Liver (tissue), 9 donors: ENCODE data around the gene RESP18. TPM values are rescaled to one million over a fixed set of nuclear protein-coding genes. Genes with fewer than 3 reads are reported as not detected.

ENCODE experiments used
- DNase-seq: peaks from one replicate; pipeline ENCODE4 v3.0.0-alpha.2; 2017; ENCODE audit warnings: low spot score
- H3K27ac ChIP-seq, 2 donors: one replicate each; pipeline ENCODE4 v1.7.0; 2013; ENCODE audit warnings: inconsistent platforms in 2 of 2, low read length in 2 of 2, control low read depth in 1 of 2, low read depth in 1 of 2, mild to moderate bottlenecking in 1 of 2
- H3K27me3 ChIP-seq, 4 donors: one replicate each; pipeline versions ENCODE4 v1.6.1 to v1.7.0; 2013; ENCODE audit warnings: low read length in 3 of 4, inconsistent platforms in 1 of 4, mild to moderate bottlenecking in 1 of 4, moderate library complexity in 1 of 4; ENCODE audit not compliant: control insufficient read depth in 4 of 4, insufficient read depth in 4 of 4
- H3K36me3 ChIP-seq, 4 donors: one replicate each; pipeline versions ENCODE4 v1.6.1 to v1.7.0; 2013; ENCODE audit warnings: low read length in 3 of 4, mild to moderate bottlenecking in 3 of 4, low read depth in 1 of 4, moderate library complexity in 1 of 4; ENCODE audit not compliant: control insufficient read depth in 4 of 4, insufficient read depth in 3 of 4
- H3K4me1 ChIP-seq, 4 donors: one replicate each; pipeline versions ENCODE4 v1.6.1 to v1.7.0; 2013; ENCODE audit warnings: low read length in 3 of 4, mild to moderate bottlenecking in 3 of 4, moderate library complexity in 1 of 4; ENCODE audit not compliant: control insufficient read depth in 4 of 4, insufficient read depth in 4 of 4
- H3K4me3 ChIP-seq, 3 donors: one replicate each; pipeline versions ENCODE4 v1.6.1 to v1.7.0; 2013; ENCODE audit warnings: low read length in 3 of 3, control low read depth in 1 of 3, low read depth in 1 of 3, mild to moderate bottlenecking in 1 of 3
- H3K9ac ChIP-seq, 2 donors: one replicate each; pipeline ENCODE4 v1.7.0; 2013; ENCODE audit warnings: low read length in 2 of 2, mild to moderate bottlenecking in 2 of 2, moderate library complexity in 2 of 2, control low read depth in 1 of 2, low read depth in 1 of 2
- H3K9me3 ChIP-seq, 4 donors: one replicate each; pipeline versions ENCODE4 v1.6.1 to v1.7.0; 2013; ENCODE audit warnings: low read length in 3 of 4; ENCODE audit not compliant: control insufficient read depth in 4 of 4
- CTCF ChIP-seq: fragments of 150-350 bp; IDR thresholded peaks from 2 replicates; pipeline ENCODE4 v1.5.1; 2017; ENCODE audit warnings: improper control_type of control experiment, low read depth, low read length; ENCODE audit not compliant: missing input control
- EGR1 ChIP-seq, 2 donors: IDR thresholded peaks; 2 replicates each; pipeline ENCODE4 v1.6.1; 2016 to 2018; ENCODE audit warnings: antibody characterized with exemption in 2 of 2, low read depth in 2 of 2
- FOXA1 ChIP-seq: IDR thresholded peaks from 2 replicates; pipeline ENCODE4 v1.6.1; 2016; ENCODE audit warnings: antibody characterized with exemption
- HNF4A ChIP-seq, 2 donors: conservative IDR thresholded peaks; 2 replicates each; pipeline ENCODE4 v1.6.1; 2016; ENCODE audit warnings: antibody characterized with exemption in 2 of 2, mild to moderate bottlenecking in 2 of 2
- JUND ChIP-seq, 2 donors: IDR thresholded peaks; 2 replicates each; pipeline ENCODE4 v1.6.1; 2016; ENCODE audit warnings: antibody characterized with exemption in 2 of 2
- NR2F2 ChIP-seq: IDR thresholded peaks from 2 replicates; pipeline ENCODE4 v1.6.1; 2016; ENCODE audit warnings: antibody characterized with exemption
- RAD21 ChIP-seq, 2 donors: IDR thresholded peaks; 2 replicates each; pipeline ENCODE4 v1.6.1; 2016; ENCODE audit warnings: antibody characterized with exemption in 2 of 2, mild to moderate bottlenecking in 2 of 2
- RXRA ChIP-seq, 2 donors: IDR thresholded peaks; 2 replicates each; pipeline ENCODE4 v1.6.1; 2017 to 2018; ENCODE audit warnings: antibody characterized with exemption in 2 of 2, mild to moderate bottlenecking in 1 of 2
- SP1 ChIP-seq: IDR thresholded peaks from 2 replicates; pipeline ENCODE4 v1.6.1; 2018; ENCODE audit warnings: antibody characterized with exemption, mild to moderate bottlenecking
- TAF1 ChIP-seq: conservative IDR thresholded peaks from 2 replicates; pipeline ENCODE4 v1.6.1; 2016; ENCODE audit warnings: antibody characterized with exemption, mild to moderate bottlenecking
- YY1 ChIP-seq: IDR thresholded peaks from 2 replicates; pipeline ENCODE4 v1.6.1; 2016; ENCODE audit warnings: antibody characterized with exemption, mild to moderate bottlenecking
- WGBS: extraction: QIAGEN DNeasy Blood & Tissue Kit; methylation state at CpG from one replicate; pipeline ENCODE4 v1.1.7; 2013; 5-methylcytosine and 5-hydroxymethylcytosine counted together
- polyA plus RNA-seq, 2 donors: library from polyadenylated mRNA; stranded (reverse) in 1 of 2; unstranded in 1 of 2; fragments of 200-250 nt in 1 of 2; fragments of >200 nt in 1 of 2; fragmentation: Nextera tagmentation in 1 of 2; extraction: Ambion mirVana in 1 of 2; gene quantifications; one replicate each; pipeline versions ENCODE4 v1.2.1 to v1.2.3, GENCODE V29; 2013 to 2015
- total RNA-seq, 2 donors: library from RNA; depleted of rRNA; stranded (reverse); fragments of >200 nt; gene quantifications; one replicate each; pipeline ENCODE4 v1.2.3, GENCODE V29; 2014
- TF ChIP-seq, protein P1 (sequence below): IDR thresholded peaks from 2 replicates; pipeline ENCODE4 v1.6.1; 2016; ENCODE audit warnings: antibody characterized with exemption
- TF ChIP-seq, protein P2 (sequence below): IDR thresholded peaks from 2 replicates; pipeline ENCODE4 v1.6.1; 2016; ENCODE audit warnings: antibody characterized with exemption
- donor health status: healthy.
- donor health status: healthy.
- donor health status: healthy.
- donor health status: healthy.
- donor health status: healthy.

Gene RESP18
- total and polyA plus RNA-seq, 4 donors = not detected

- Histone ChIP-seq H3K27me3 (no peaks in the 10 kb centered on the region), H3K27ac (no peak overlapping the region), H3K4me1 (no peaks in the 10 kb centered on the region), H3K4me3 (no peak overlapping the region), H3K36me3 (peaks cover 8 to 45% (median 35%) of the 10 kb centered on the region in 4 donors), H3K9me3 (no peaks in the 10 kb centered on the region), H3K9ac (no peak overlapping the region)
- no peak for DNase-seq
- no peak for TF ChIP-seq YY1
- TF ChIP-seq, protein P1, sequence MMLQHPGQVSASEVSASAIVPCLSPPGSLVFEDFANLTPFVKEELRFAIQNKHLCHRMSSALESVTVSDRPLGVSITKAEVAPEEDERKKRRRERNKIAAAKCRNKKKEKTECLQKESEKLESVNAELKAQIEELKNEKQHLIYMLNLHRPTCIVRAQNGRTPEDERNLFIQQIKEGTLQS = no peak
- no peak for TF ChIP-seq TAF1
- TF ChIP-seq NR2F2 = no peak
- no peak for TF ChIP-seq SP1
- no peak for TF ChIP-seq JUND (IDR thresholded peaks at IDR 0.05)
- no peak for TF ChIP-seq RAD21 (IDR thresholded peaks at IDR 0.05)
- no peak for TF ChIP-seq RXRA (IDR thresholded peaks at IDR 0.05)
- no peak for TF ChIP-seq HNF4A (conservative IDR thresholded peaks at IDR 0.05)
- WGBS = 93% methylated on average over 17 of the region's 17 CpGs
Measured at GRCh38 chr2:219285894-219286425, 46.6 kb downstream of the RESP18 start.

DNA sequence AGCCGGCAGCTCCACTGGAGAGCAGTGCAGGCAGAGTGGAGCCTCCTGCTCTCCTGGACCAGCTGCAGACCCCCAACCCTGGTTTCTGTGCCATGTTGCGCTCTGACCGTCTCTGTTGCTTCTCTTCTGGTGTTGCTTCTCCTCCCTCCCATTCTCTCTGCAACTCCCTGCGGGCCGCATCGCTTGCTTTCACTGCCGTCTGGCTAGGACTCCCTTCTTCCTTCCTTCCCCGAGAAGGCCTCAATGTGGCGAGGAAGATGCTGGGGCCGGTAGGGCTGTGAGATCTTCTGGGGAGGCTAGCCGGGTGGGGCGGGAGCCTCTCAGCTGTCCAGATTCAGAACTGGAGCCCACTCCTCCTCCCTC lies 47.2 kb downstream of the RESP18 start:
- Histone ChIP-seq H3K36me3 (peaks cover 8 to 45% (median 38%) of the 10 kb centered on the region in 4 donors), H3K27ac (no peak overlapping the region), H3K9me3 (no peaks in the 10 kb centered on the region), H3K27me3 (no peaks in the 10 kb centered on the region), H3K4me1 (peaks cover 0 to 3% (median under 1%) of the 10 kb centered on the region in 4 donors), H3K4me3 (no peak overlapping the region), H3K9ac (no peak overlapping the region)
- TF ChIP-seq, protein P2, sequence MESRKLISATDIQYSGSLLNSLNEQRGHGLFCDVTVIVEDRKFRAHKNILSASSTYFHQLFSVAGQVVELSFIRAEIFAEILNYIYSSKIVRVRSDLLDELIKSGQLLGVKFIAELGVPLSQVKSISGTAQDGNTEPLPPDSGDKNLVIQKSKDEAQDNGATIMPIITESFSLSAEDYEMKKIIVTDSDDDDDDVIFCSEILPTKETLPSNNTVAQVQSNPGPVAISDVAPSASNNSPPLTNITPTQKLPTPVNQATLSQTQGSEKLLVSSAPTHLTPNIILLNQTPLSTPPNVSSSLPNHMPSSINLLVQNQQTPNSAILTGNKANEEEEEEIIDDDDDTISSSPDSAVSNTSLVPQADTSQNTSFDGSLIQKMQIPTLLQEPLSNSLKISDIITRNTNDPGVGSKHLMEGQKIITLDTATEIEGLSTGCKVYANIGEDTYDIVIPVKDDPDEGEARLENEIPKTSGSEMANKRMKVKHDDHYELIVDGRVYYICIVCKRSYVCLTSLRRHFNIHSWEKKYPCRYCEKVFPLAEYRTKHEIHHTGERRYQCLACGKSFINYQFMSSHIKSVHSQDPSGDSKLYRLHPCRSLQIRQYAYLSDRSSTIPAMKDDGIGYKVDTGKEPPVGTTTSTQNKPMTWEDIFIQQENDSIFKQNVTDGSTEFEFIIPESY = no peak
- TF ChIP-seq RAD21 (IDR thresholded peaks at IDR 0.05) = no peak
- TF ChIP-seq, protein P1 = no peak
- no peak for TF ChIP-seq CTCF
- TF ChIP-seq YY1 = no peak
- TF ChIP-seq FOXA1 = no peak
- TF ChIP-seq JUND (IDR thresholded peaks at IDR 0.05) = no peak
- no peak for TF ChIP-seq TAF1
- TF ChIP-seq EGR1 (IDR thresholded peaks at IDR 0.05; ENCODE audit: low read depth in 2 of 2) = no peak
- 96% methylated on average over 12 of the region's 12 CpGs for WGBS
- DNase-seq = no peak
